Suprapubic skin (tissue), 4 donors: ENCODE data around the gene ATG5. TPM values are rescaled to one million over a fixed set of nuclear protein-coding genes. Genes with fewer than 3 reads are reported as not detected.

Source experiments
- DNase-seq, 2 donors: peaks; one replicate each; pipeline ENCODE4 v3.0.0-alpha.2; 2019; ENCODE audit warnings: low spot score in 2 of 2
- H3K27ac ChIP-seq: fragments of 200-600 bp; sonication (generic); one replicate; pipeline ENCODE4 v1.5.1; 2019
- H3K27me3 ChIP-seq: fragments of 200-600 bp; sonication (generic); one replicate; pipeline ENCODE4 v1.5.1; 2019
- H3K36me3 ChIP-seq: fragments of 200-600 bp; sonication (generic); one replicate; pipeline ENCODE4 v1.5.1; 2019
- H3K4me1 ChIP-seq: fragments of 200-600 bp; sonication (generic); one replicate; pipeline ENCODE4 v1.5.1; 2019
- H3K4me3 ChIP-seq: fragments of 200-600 bp; sonication (generic); one replicate; pipeline ENCODE4 v1.5.1; 2019; ENCODE audit warnings: mild to moderate bottlenecking
- H3K9me3 ChIP-seq: fragments of 200-600 bp; sonication (generic); one replicate; pipeline ENCODE4 v1.5.1; 2019
- CTCF ChIP-seq, 2 donors: fragments of 200-600 bp in 1 of 2; fragments of 450-650 bp in 1 of 2; sonication (generic) in 1 of 2; IDR thresholded peaks; one replicate each; pipeline ENCODE4 v1.5.1; 2016 to 2019; ENCODE audit warnings: antibody characterized with exemption in 2 of 2, mild to moderate bottlenecking in 1 of 2, moderate library complexity in 1 of 2
- EP300 ChIP-seq: sonication (generic); formaldehyde crosslinking; IDR thresholded peaks from one replicate; pipeline ENCODE4 v1.6.1; 2017; ENCODE audit warnings: antibody characterized with exemption
- POLR2A ChIP-seq, 2 donors: fragments of 450-650 bp; IDR thresholded peaks; one replicate each; pipeline ENCODE4 v1.6.1; 2017; ENCODE audit warnings: antibody characterized with exemption in 2 of 2, mild to moderate bottlenecking in 2 of 2, moderate library complexity in 2 of 2
- POLR2AphosphoS5 ChIP-seq, 3 donors: sonication (generic); formaldehyde crosslinking; IDR thresholded peaks; one replicate each; pipeline ENCODE4 v1.6.1; 2017; ENCODE audit warnings: antibody characterized with exemption in 3 of 3
- WGBS: methylation state at CpG from one replicate; pipeline ENCODE4 v1.1.5; 2018; 5-methylcytosine and 5-hydroxymethylcytosine counted together
- total RNA-seq, 4 donors: library from RNA; depleted of rRNA; stranded (reverse); fragments of >200 nt; gene quantifications; one replicate each; pipeline ENCODE4 v1.1.0, GENCODE V29; 2016

ATG5 gene
- total RNA-seq, 4 donors from 2014 or later: 18.1 to 25.7 (median 23.1) TPM

- Histone ChIP-seq H3K36me3 (peaks cover 7% of the 10 kb centered on the region), H3K4me1 (no peaks in the 10 kb centered on the region), H3K4me3 (no peak overlapping the region), H3K9me3 (no peaks in the 10 kb centered on the region), H3K27ac (no peak overlapping the region), H3K27me3 (no peaks in the 10 kb centered on the region)
- no peak for DNase-seq
- TF ChIP-seq POLR2AphosphoS5 (IDR thresholded peaks at IDR 0.05): no peak
- WGBS: 96% methylated on average over 2 of the region's 2 CpGs
Measured at GRCh38 chr6:106185615-106186014, 139.9 kb downstream of the ATG5 start.

- H3K4me1 ChIP-seq: no peaks in the 10 kb centered on the region
- H3K4me3 ChIP-seq: no peak overlapping the region
- DNase-seq: no peak
- H3K27me3 ChIP-seq: no peaks in the 10 kb centered on the region
- 84% methylated on average over 3 of the region's 3 CpGs for WGBS
- H3K27ac ChIP-seq: no peak overlapping the region
- peaks cover 7% of the 10 kb centered on the region for H3K36me3 ChIP-seq
- no peak for TF ChIP-seq POLR2A (IDR thresholded peaks at IDR 0.05)
- TF ChIP-seq POLR2AphosphoS5 (IDR thresholded peaks at IDR 0.05): no peak
- no peak for TF ChIP-seq CTCF (IDR thresholded peaks at IDR 0.05)
- TF ChIP-seq EP300: no peak
- H3K9me3 ChIP-seq: no peaks in the 10 kb centered on the region
Measured at GRCh38 chr6:106184629-106185028, 140.9 kb downstream of the ATG5 start.

- Histone ChIP-seq H3K9me3 (no peaks in the 10 kb centered on the region), H3K36me3 (peaks cover 7% of the 10 kb centered on the region), H3K4me1 (peaks cover 1% of the 10 kb centered on the region), H3K27me3 (no peaks in the 10 kb centered on the region), H3K27ac (no peak overlapping the region), H3K4me3 (no peak overlapping the region)
- whole genome bisulfite sequencing: 93% methylated on average over 1 of the region's 1 CpG
- DNase-seq: no peak
- TF ChIP-seq EP300 (no peak), POLR2A (IDR thresholded peaks at IDR 0.05) (no peak), CTCF (IDR thresholded peaks at IDR 0.05) (no peak), POLR2AphosphoS5 (IDR thresholded peaks at IDR 0.05) (no peak)
Measured at GRCh38 chr6:106183430-106183829, 142.1 kb downstream of the ATG5 start.

- no peaks in the 10 kb centered on the region for H3K27me3 ChIP-seq
- H3K36me3 ChIP-seq: peaks cover 7% of the 10 kb centered on the region
- DNase-seq: no peak
- no peak overlapping the region for H3K27ac ChIP-seq
- no peaks in the 10 kb centered on the region for H3K9me3 ChIP-seq
- no peak for TF ChIP-seq POLR2AphosphoS5 (IDR thresholded peaks at IDR 0.05)
- no peak for TF ChIP-seq EP300
- TF ChIP-seq CTCF (IDR thresholded peaks at IDR 0.05): no peak
- no peak for TF ChIP-seq POLR2A (IDR thresholded peaks at IDR 0.05)
- peaks cover 3% of the 10 kb centered on the region for H3K4me1 ChIP-seq
- no peak overlapping the region for H3K4me3 ChIP-seq
- WGBS: 91% methylated on average over 5 of the region's 5 CpGs
Measured at GRCh38 chr6:106182455-106182854, 143.1 kb downstream of the ATG5 start.

GRCh38 chr6:106181664-106182418, 143.7 kb downstream of the ATG5 start:
- H3K9me3 ChIP-seq: no peaks in the 10 kb centered on the region
- H3K4me3 ChIP-seq: no peak overlapping the region
- TF ChIP-seq POLR2AphosphoS5 (IDR thresholded peaks at IDR 0.05) (no peak), EP300 (no peak), POLR2A (IDR thresholded peaks at IDR 0.05) (no peak), CTCF (IDR thresholded peaks at IDR 0.05) (no peak)
- 48% methylated on average over 3 of the region's 3 CpGs for WGBS
- peaks cover 3% of the 10 kb centered on the region for H3K4me1 ChIP-seq
- peaks cover 7% of the 10 kb centered on the region for H3K36me3 ChIP-seq
- no peak for DNase-seq
- H3K27me3 ChIP-seq: no peaks in the 10 kb centered on the region
- H3K27ac ChIP-seq: no peak overlapping the region
